Measurements from ENCODE around the gene STK10. TPM values are rescaled to one million over a fixed set of nuclear protein-coding genes. Genes with fewer than 3 reads are reported as not detected.
"Not testable (repeated sequence)": the region's sequence is repeated elsewhere in the genome, so short reads cannot be mapped to it uniquely, and the experiment has no call there.

Gene STK10
- total RNA-seq (2014; rRNA removed; shearing (Covaris generic); ENCODE audit: low replicate concordance): 8.0 and 8.4 TPM in 2 replicates

- Histone ChIP-seq H3K36me3 (no peaks in the 10 kb centered on the region), H3K4me3 (peak within 1 kb of the TSS; percentile 91), H3K27me3 (no peaks in the 10 kb centered on the region), H3K9me3 (no peaks in the 10 kb centered on the region)
- DNase-seq: peak; percentile 96
These were observed at the start of gene STK10 for GRCh38 chr5:172188033-172188892. Gene STK10 (minus strand): TSS chr5:172188224. CDS start chr5:172188042, 182 bp downstream.

GRCh38 chr5:172235827-172236736, 48.1 kb upstream of the STK10 start:
- Histone ChIP-seq H3K4me3 (no peak overlapping the region), H3K36me3 (peaks cover 15% of the 10 kb centered on the region), H3K9me3 (no peaks in the 10 kb centered on the region), H3K27me3 (no peaks in the 10 kb centered on the region)
- no peak for DNase-seq

GRCh38 chr5:172235132-172235780, 47.2 kb upstream of the STK10 start:
- no peak for DNase-seq
- H3K4me3 ChIP-seq: no peak overlapping the region
- H3K9me3 ChIP-seq: no peaks in the 10 kb centered on the region
- peaks cover 21% of the 10 kb centered on the region for H3K36me3 ChIP-seq
- H3K27me3 ChIP-seq: no peaks in the 10 kb centered on the region

- DNase-seq: no peak
- Histone ChIP-seq H3K36me3 (peaks cover 24% of the 10 kb centered on the region), H3K4me3 (no peak overlapping the region), H3K27me3 (no peaks in the 10 kb centered on the region), H3K9me3 (no peaks in the 10 kb centered on the region)
These were observed 46.0 kb upstream of the STK10 start for GRCh38 chr5:172234031-172234430.

GRCh38 chr5:172229904-172230303, 41.9 kb upstream of the STK10 start:
- Histone ChIP-seq H3K4me3 (no peak overlapping the region), H3K36me3 (peaks cover 33% of the 10 kb centered on the region), H3K27me3 (no peaks in the 10 kb centered on the region), H3K9me3 (no peaks in the 10 kb centered on the region)
- DNase-seq: no peak

GRCh38 chr5:172224996-172225395, 37.0 kb upstream of the STK10 start:
- H3K36me3 ChIP-seq: peaks cover 36% of the 10 kb centered on the region
- DNase-seq: no peak
- H3K4me3 ChIP-seq: no peak overlapping the region
- no peaks in the 10 kb centered on the region for H3K27me3 ChIP-seq
- H3K9me3 ChIP-seq: peaks cover 1% of the 10 kb centered on the region; the same call in 1 of the 2 replicates

- peaks cover 43% of the 10 kb centered on the region for H3K36me3 ChIP-seq
- DNase-seq: no peak
- H3K9me3 ChIP-seq: peaks cover 9% of the 10 kb centered on the region
- no peak overlapping the region for H3K4me3 ChIP-seq
- H3K27me3 ChIP-seq: no peaks in the 10 kb centered on the region
These were observed 36.2 kb upstream of the STK10 start for GRCh38 chr5:172223901-172224873.

GRCh38 chr5:172219296-172219695, 31.3 kb upstream of the STK10 start:
- H3K36me3 ChIP-seq: peaks cover 60% of the 10 kb centered on the region
- H3K27me3 ChIP-seq: no peaks in the 10 kb centered on the region
- no peak for DNase-seq
- H3K4me3 ChIP-seq: no peak overlapping the region
- H3K9me3 ChIP-seq: peaks cover 16% of the 10 kb centered on the region

GRCh38 chr5:172216345-172216744, 28.3 kb upstream of the STK10 start:
- Histone ChIP-seq H3K36me3 (peaks cover 56% of the 10 kb centered on the region), H3K27me3 (no peaks in the 10 kb centered on the region), H3K9me3 (peaks cover 16% of the 10 kb centered on the region), H3K4me3 (no peak overlapping the region)
- peak; percentile 15 for DNase-seq

- H3K36me3 ChIP-seq: peaks cover 35% of the 10 kb centered on the region
- H3K27me3 ChIP-seq: no peaks in the 10 kb centered on the region
- H3K9me3 ChIP-seq: 0 out of 2 replicates have a peak, but pooled peaks cover 2% of the 10 kb centered on the region
- no peak overlapping the region for H3K4me3 ChIP-seq
- DNase-seq: no peak
These were observed 25.1 kb upstream of the STK10 start for GRCh38 chr5:172213126-172213525.

GRCh38 chr5:172211676-172212075, 23.7 kb upstream of the STK10 start:
- no peak for DNase-seq
- Histone ChIP-seq H3K27me3 (no peaks in the 10 kb centered on the region), H3K4me3 (no peak overlapping the region), H3K9me3 (no peaks in the 10 kb centered on the region), H3K36me3 (peaks cover 25% of the 10 kb centered on the region)

- no peak for DNase-seq
- Histone ChIP-seq H3K4me3 (no peak overlapping the region), H3K9me3 (no peaks in the 10 kb centered on the region)
These were observed 21.7 kb upstream of the STK10 start for GRCh38 chr5:172209714-172210113.

GRCh38 chr5:172207511-172207910, 19.5 kb upstream of the STK10 start:
- Histone ChIP-seq H3K4me3 (no peak overlapping the region), H3K9me3 (no peaks in the 10 kb centered on the region), H3K27me3 (no peaks in the 10 kb centered on the region), H3K36me3 (peaks cover 11% of the 10 kb centered on the region)
- DNase-seq: no peak

More at GRCh38 chr5:172209714-172210113, 21.7 kb upstream of the STK10 start:
- Histone ChIP-seq H3K36me3 (peaks cover 16% of the 10 kb centered on the region), H3K27me3 (no peaks in the 10 kb centered on the region)

- DNase-seq, H3K27me3 ChIP-seq, H3K4me3 ChIP-seq, H3K9me3 ChIP-seq, H3K36me3 ChIP-seq: not testable (repeated sequence)
These were observed 18.0 kb upstream of the STK10 start for GRCh38 chr5:172205984-172206383.

- H3K4me3 ChIP-seq: no peak overlapping the region
- H3K27me3 ChIP-seq: no peaks in the 10 kb centered on the region
- H3K9me3 ChIP-seq: peaks cover 5% of the 10 kb centered on the region; the same call in 1 of the 2 replicates
- no peaks in the 10 kb centered on the region for H3K36me3 ChIP-seq
- no peak for DNase-seq
These were observed 12.5 kb upstream of the STK10 start for GRCh38 chr5:172200476-172200875.

- H3K36me3 ChIP-seq: no peaks in the 10 kb centered on the region
- DNase-seq: no peak
- peaks cover 5% of the 10 kb centered on the region; the same call in 1 of the 2 replicates for H3K9me3 ChIP-seq
- H3K27me3 ChIP-seq: no peaks in the 10 kb centered on the region
- H3K4me3 ChIP-seq: no peak overlapping the region
These were observed 11.4 kb upstream of the STK10 start for GRCh38 chr5:172199446-172199845.
